Aorta (tissue), 5 donors: ENCODE results near the gene PDE1C. TPM values are rescaled to one million over a fixed set of nuclear protein-coding genes. Genes with fewer than 3 reads are reported as not detected.

Experiments
- ATAC-seq: fragments of 200-7000 bp; cut with Tn5 transposase; one replicate; pipeline ENCODE4 v1.9.1; 2022; ENCODE audit warnings: moderate library complexity; ENCODE audit not compliant: low FRiP score
- DNase-seq, 2 donors: peaks; one replicate each; pipeline ENCODE4 v3.0.0-alpha.2; 2020
- H3K27ac ChIP-seq, 2 donors: one replicate each; pipeline ENCODE4 v1.5.1; 2013; ENCODE audit warnings: low read length in 2 of 2, mild to moderate bottlenecking in 2 of 2, moderate library complexity in 2 of 2, control low read depth in 1 of 2, inconsistent platforms in 1 of 2, low read depth in 1 of 2
- H3K27me3 ChIP-seq, 2 donors: one replicate each; pipeline ENCODE4 v1.6.1; 2013; ENCODE audit warnings: control low read depth in 1 of 2, low read length in 1 of 2, mild to moderate bottlenecking in 1 of 2, moderate library complexity in 1 of 2; ENCODE audit not compliant: insufficient read depth in 2 of 2, control insufficient read depth in 1 of 2
- H3K36me3 ChIP-seq, 2 donors: one replicate each; pipeline ENCODE4 v1.6.1; 2013; ENCODE audit warnings: control low read depth in 1 of 2, low read length in 1 of 2, mild to moderate bottlenecking in 1 of 2; ENCODE audit not compliant: insufficient read depth in 2 of 2, control insufficient read depth in 1 of 2
- H3K4me1 ChIP-seq, 2 donors: one replicate each; pipeline ENCODE4 v1.6.1; 2013; ENCODE audit warnings: low read length in 2 of 2, control low read depth in 1 of 2, mild to moderate bottlenecking in 1 of 2, moderate library complexity in 1 of 2; ENCODE audit not compliant: insufficient read depth in 2 of 2, control insufficient read depth in 1 of 2
- H3K4me3 ChIP-seq, 2 donors: one replicate each; pipeline ENCODE4 v1.5.1; 2013; ENCODE audit warnings: low read length in 2 of 2, control low read depth in 1 of 2, mild to moderate bottlenecking in 1 of 2
- H3K9me3 ChIP-seq: one replicate; pipeline ENCODE4 v1.6.1; 2013; ENCODE audit warnings: mild to moderate bottlenecking, low read length; ENCODE audit not compliant: control insufficient read depth
- whole genome bisulfite sequencing, 2 donors: extraction: QIAGEN DNeasy Blood & Tissue Kit; methylation state at CpG; one replicate each; pipeline ENCODE4 v1.1.7; 2013; 5-methylcytosine and 5-hydroxymethylcytosine counted together
- intact Hi-C, 2 donors: fragments of 100-400 bp; cut with DNase I; formaldehyde crosslinking; loops; one replicate each; pipeline versions ENCODE4 v1.14.2 to v1.15.0; 2022
- polyA plus RNA-seq, 2 donors: library from polyadenylated mRNA; stranded (reverse); fragments of 200-250 nt; gene quantifications; one replicate each; pipeline ENCODE4 v1.2.3, GENCODE V29; 2013
- total RNA-seq, 2 donors: library from RNA; stranded (reverse); fragmentation: NEBNext Ultra II Directional; extraction: Animal tissue kit (Norgen Biotek cat#: 25700); gene quantifications; one replicate each; pipeline ENCODE4 v1.2.1, GENCODE V29; 2021
- donor health status: healthy with polysubstance abuse.
- donor health status: Bipolar disorder and iron deficiency.
- donor health status: DM: no; HTN: no; CAD: no.
- donor health status: DM: no; HTN: no; CAD: no.
- donor health status: DM: yes; HTN: yes; CAD: no.

PDE1C gene
- total and polyA plus RNA-seq, 4 donors: 0.84 to 7.1 (median 4.6) TPM

- no peaks in the 10 kb centered on the region for H3K4me1 ChIP-seq
- H3K27me3 ChIP-seq: no peaks in the 10 kb centered on the region
- DNase-seq (no peak), ATAC-seq (no peak)
- intact Hi-C loops: no loop called here
- no peak overlapping the region for H3K27ac ChIP-seq
- no peaks in the 10 kb centered on the region for H3K9me3 ChIP-seq
- no peaks in the 10 kb centered on the region for H3K36me3 ChIP-seq
- no peak overlapping the region for H3K4me3 ChIP-seq
- WGBS, 2 donors: 77 to 78% methylated on average over 6 of the region's 6 CpGs
Measured at GRCh38 chr7:31925753-31926454, 144.3 kb downstream of the PDE1C start.

GRCh38 chr7:31924251-31924650 is 146.0 kb downstream of the PDE1C start:
- 82 to 84% methylated on average over 2 of the region's 2 CpGs for WGBS, 2 donors
- Histone ChIP-seq H3K9me3 (no peaks in the 10 kb centered on the region), H3K36me3 (no peaks in the 10 kb centered on the region), H3K4me3 (no peak overlapping the region), H3K27ac (no peak overlapping the region), H3K27me3 (no peaks in the 10 kb centered on the region), H3K4me1 (no peaks in the 10 kb centered on the region)
- intact Hi-C loops: no loop called here
- no peak for ATAC-seq
- no peak for DNase-seq

- Histone ChIP-seq H3K9me3 (no peaks in the 10 kb centered on the region), H3K27me3 (no peaks in the 10 kb centered on the region), H3K4me3 (no peak overlapping the region), H3K27ac (no peak overlapping the region), H3K4me1 (no peaks in the 10 kb centered on the region), H3K36me3 (no peaks in the 10 kb centered on the region)
- WGBS, 2 donors: 43 to 50% methylated on average over 2 of the region's 2 CpGs
- intact Hi-C loops: no loop called here
- ATAC-seq: no peak
- no peak for DNase-seq
Measured at GRCh38 chr7:31922848-31923247, 147.4 kb downstream of the PDE1C start.

GRCh38 chr7:31921047-31921446 is 149.2 kb downstream of the PDE1C start:
- no peaks in the 10 kb centered on the region for H3K9me3 ChIP-seq
- no peaks in the 10 kb centered on the region for H3K27me3 ChIP-seq
- intact Hi-C loops: no loop called here
- no peak overlapping the region for H3K4me3 ChIP-seq
- no peaks in the 10 kb centered on the region for H3K36me3 ChIP-seq
- no peak overlapping the region for H3K27ac ChIP-seq
- H3K4me1 ChIP-seq: no peaks in the 10 kb centered on the region
- no peak for DNase-seq
- WGBS, 2 donors: 90 to 93% methylated on average over 3 of the region's 3 CpGs
- ATAC-seq: no peak

GRCh38 chr7:31919678-31920369 is 150.4 kb downstream of the PDE1C start:
- Histone ChIP-seq H3K4me1 (no peaks in the 10 kb centered on the region), H3K4me3 (no peak overlapping the region), H3K9me3 (no peaks in the 10 kb centered on the region), H3K36me3 (no peaks in the 10 kb centered on the region), H3K27me3 (no peaks in the 10 kb centered on the region), H3K27ac (no peak overlapping the region)
- intact Hi-C loops: no loop called here
- DNase-seq (no peak), ATAC-seq (no peak)
- 73 to 76% methylated on average over 3 of the region's 3 CpGs for WGBS, 2 donors

- Histone ChIP-seq H3K4me1 (no peaks in the 10 kb centered on the region), H3K4me3 (no peak overlapping the region), H3K9me3 (no peaks in the 10 kb centered on the region), H3K27me3 (no peaks in the 10 kb centered on the region), H3K27ac (no peak overlapping the region), H3K36me3 (no peaks in the 10 kb centered on the region)
- intact Hi-C loops: no loop called here
- no peak for ATAC-seq
- DNase-seq: no peak
- WGBS, 2 donors: 57 to 58% methylated on average over 7 of the region's 7 CpGs
Measured at GRCh38 chr7:31918706-31919393, 151.4 kb downstream of the PDE1C start.

- Histone ChIP-seq H3K27me3 (no peaks in the 10 kb centered on the region), H3K4me1 (no peaks in the 10 kb centered on the region), H3K4me3 (no peak overlapping the region), H3K36me3 (no peaks in the 10 kb centered on the region), H3K9me3 (no peaks in the 10 kb centered on the region), H3K27ac (no peak overlapping the region)
- intact Hi-C loops: no loop called here
- ATAC-seq (no peak), DNase-seq (no peak)
- 72 to 82% methylated on average over 2 of the region's 2 CpGs for WGBS, 2 donors
Measured at GRCh38 chr7:31917256-31917655, 153.0 kb downstream of the PDE1C start.

- Histone ChIP-seq H3K36me3 (no peaks in the 10 kb centered on the region), H3K27ac (no peak overlapping the region), H3K4me3 (no peak overlapping the region), H3K27me3 (peaks cover 0 to 1% of the 10 kb centered on the region in 2 donors), H3K9me3 (no peaks in the 10 kb centered on the region), H3K4me1 (no peaks in the 10 kb centered on the region)
- intact Hi-C loops: no loop called here
- DNase-seq (no peak), ATAC-seq (no peak)
- 58 to 72% methylated on average over 1 of the region's 1 CpG for WGBS, 2 donors
Measured at GRCh38 chr7:31910191-31910590, 160.0 kb downstream of the PDE1C start.
